ENCODE results near the gene AK8. TPM values are rescaled to one million over a fixed set of nuclear protein-coding genes. Genes with fewer than 3 reads are reported as not detected.

AK8 gene
- total RNA-seq, 1 experiment from 2014 or later: 0.42 TPM

DNA sequence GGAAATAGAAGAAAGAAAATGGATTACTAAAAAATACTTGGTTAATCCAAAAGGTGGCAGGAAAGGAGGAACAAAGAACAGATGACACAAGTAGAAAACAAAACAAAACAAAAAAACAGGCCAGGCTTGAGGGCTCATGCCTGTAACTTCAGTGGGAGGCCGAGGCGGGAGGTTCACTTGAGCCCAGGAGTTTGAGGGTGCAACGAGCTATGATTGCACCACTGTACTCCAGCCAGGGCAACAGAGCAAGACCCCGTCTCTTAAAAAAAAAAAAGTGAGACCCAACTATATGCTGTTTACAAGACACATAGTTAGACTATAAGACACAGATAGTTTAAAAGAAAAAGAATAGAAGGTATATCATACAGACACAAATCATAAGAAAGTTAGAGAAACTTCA, 59.5 kb downstream of the AK8 start:
- ChIA-PET CTCF (interaction anchor here (0.6 to 0.7 kb wide), 2 partner anchors 17 to 1616 kb away, joined by 3 to 5 read pairs; no protein-coding TSS in a partner anchor), POLR2A (no interaction called here)
- no peaks in the 10 kb centered on the region for H3K9me3 Mint-ChIP-seq (ENCODE audit: unreplicated experiment)
- no TSS peak for BruUV-seq (replicated peaks)
- H3K4me3 Mint-ChIP-seq (ENCODE audit: unreplicated experiment): no peak overlapping the region
- no peak overlapping the region for H3K27ac Mint-ChIP-seq (ENCODE audit: low read depth, unreplicated experiment)
- intact Hi-C loops (cut with micrococcal nuclease): no loop called here
- no peaks in the 10 kb centered on the region for H3K4me1 Mint-ChIP-seq (ENCODE audit: insufficient read depth, unreplicated experiment)
- TF ChIP-seq, protein P1, sequence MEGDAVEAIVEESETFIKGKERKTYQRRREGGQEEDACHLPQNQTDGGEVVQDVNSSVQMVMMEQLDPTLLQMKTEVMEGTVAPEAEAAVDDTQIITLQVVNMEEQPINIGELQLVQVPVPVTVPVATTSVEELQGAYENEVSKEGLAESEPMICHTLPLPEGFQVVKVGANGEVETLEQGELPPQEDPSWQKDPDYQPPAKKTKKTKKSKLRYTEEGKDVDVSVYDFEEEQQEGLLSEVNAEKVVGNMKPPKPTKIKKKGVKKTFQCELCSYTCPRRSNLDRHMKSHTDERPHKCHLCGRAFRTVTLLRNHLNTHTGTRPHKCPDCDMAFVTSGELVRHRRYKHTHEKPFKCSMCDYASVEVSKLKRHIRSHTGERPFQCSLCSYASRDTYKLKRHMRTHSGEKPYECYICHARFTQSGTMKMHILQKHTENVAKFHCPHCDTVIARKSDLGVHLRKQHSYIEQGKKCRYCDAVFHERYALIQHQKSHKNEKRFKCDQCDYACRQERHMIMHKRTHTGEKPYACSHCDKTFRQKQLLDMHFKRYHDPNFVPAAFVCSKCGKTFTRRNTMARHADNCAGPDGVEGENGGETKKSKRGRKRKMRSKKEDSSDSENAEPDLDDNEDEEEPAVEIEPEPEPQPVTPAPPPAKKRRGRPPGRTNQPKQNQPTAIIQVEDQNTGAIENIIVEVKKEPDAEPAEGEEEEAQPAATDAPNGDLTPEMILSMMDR (IDR thresholded peaks at IDR 0.05; ENCODE audit: unreplicated experiment): no peak
- peaks cover 85% of the 10 kb centered on the region for H3K27me3 Mint-ChIP-seq (ENCODE audit: insufficient read depth, unreplicated experiment)
- DNase-seq (ENCODE audit: unreplicated experiment): no peak
- H3K36me3 Mint-ChIP-seq (ENCODE audit: insufficient read depth, unreplicated experiment): no peaks in the 10 kb centered on the region

- BruUV-seq (replicated peaks): no TSS peak
- no peaks in the 10 kb centered on the region for H3K36me3 Mint-ChIP-seq (ENCODE audit: insufficient read depth, unreplicated experiment)
- no peak overlapping the region for H3K4me3 Mint-ChIP-seq (ENCODE audit: unreplicated experiment)
- no peaks in the 10 kb centered on the region for H3K4me1 Mint-ChIP-seq (ENCODE audit: insufficient read depth, unreplicated experiment)
- intact Hi-C loops (cut with micrococcal nuclease): loop anchor here (5.0 kb wide), 1 partner anchor 87 kb away; no protein-coding TSS in a partner anchor
- H3K9me3 Mint-ChIP-seq (ENCODE audit: unreplicated experiment): no peaks in the 10 kb centered on the region
- H3K27ac Mint-ChIP-seq (ENCODE audit: low read depth, unreplicated experiment): no peak overlapping the region
- ChIA-PET POLR2A (no interaction called here), CTCF (interaction anchor here (0.6 kb wide), 1 partner anchor 26 kb away, joined by 3 read pairs; no protein-coding TSS in a partner anchor)
- no peak for DNase-seq (ENCODE audit: unreplicated experiment)
- H3K27me3 Mint-ChIP-seq (ENCODE audit: insufficient read depth, unreplicated experiment): peaks cover 75% of the 10 kb centered on the region
- TF ChIP-seq, protein P1 (IDR thresholded peaks at IDR 0.05; ENCODE audit: unreplicated experiment): no peak
Measured at GRCh38 chr9:132814937-132815336, 63.1 kb downstream of the AK8 start.

- no TSS peak for BruUV-seq (replicated peaks)
- CTCF ChIA-PET: interaction anchor here (0.6 to 1.3 kb wide), 3 partner anchors 13 to 141 kb away, joined by 3 to 5 read pairs (median 4); no protein-coding TSS in a partner anchor
- Mint-ChIP-seq H3K4me1 (ENCODE audit: insufficient read depth, unreplicated experiment) (no peaks in the 10 kb centered on the region), H3K27me3 (ENCODE audit: insufficient read depth, unreplicated experiment) (peaks cover 75% of the 10 kb centered on the region), H3K9me3 (ENCODE audit: unreplicated experiment) (no peaks in the 10 kb centered on the region), H3K36me3 (ENCODE audit: insufficient read depth, unreplicated experiment) (no peaks in the 10 kb centered on the region), H3K4me3 (ENCODE audit: unreplicated experiment) (no peak overlapping the region), H3K27ac (ENCODE audit: low read depth, unreplicated experiment) (no peak overlapping the region)
- no peak for DNase-seq (ENCODE audit: unreplicated experiment)
- TF ChIP-seq, protein P1 (IDR thresholded peaks at IDR 0.05; ENCODE audit: unreplicated experiment): no peak
- intact Hi-C loops (cut with micrococcal nuclease): loop anchor here (5.0 kb wide), 1 partner anchor 89 kb away; no protein-coding TSS in a partner anchor
- POLR2A ChIA-PET: no interaction called here
Measured at GRCh38 chr9:132813115-132813771, 64.8 kb downstream of the AK8 start.

GRCh38 chr9:132811985-132812384, 66.1 kb downstream of the AK8 start:
- Mint-ChIP-seq H3K36me3 (ENCODE audit: insufficient read depth, unreplicated experiment) (no peaks in the 10 kb centered on the region), H3K27ac (ENCODE audit: low read depth, unreplicated experiment) (no peak overlapping the region), H3K4me1 (ENCODE audit: insufficient read depth, unreplicated experiment) (no peaks in the 10 kb centered on the region), H3K27me3 (ENCODE audit: insufficient read depth, unreplicated experiment) (peaks cover 75% of the 10 kb centered on the region), H3K9me3 (ENCODE audit: unreplicated experiment) (no peaks in the 10 kb centered on the region), H3K4me3 (ENCODE audit: unreplicated experiment) (no peak overlapping the region)
- TF ChIP-seq, protein P1 (IDR thresholded peaks at IDR 0.05; ENCODE audit: unreplicated experiment): no peak
- POLR2A ChIA-PET: no interaction called here
- BruUV-seq (replicated peaks): no TSS peak
- CTCF ChIA-PET: interaction anchor here (0.6 to 1.3 kb wide), 6 partner anchors 9 to 245 kb away, joined by 3 to 5 read pairs (median 3); no protein-coding TSS in a partner anchor
- intact Hi-C loops (cut with micrococcal nuclease): loop anchor here (5.0 kb wide), 1 partner anchor 90 kb away; no protein-coding TSS in a partner anchor
- DNase-seq (ENCODE audit: unreplicated experiment): no peak
